CD4-positive, alpha-beta T cell treated with Interleukin-6 for 4 hours (primary cell): ENCODE results near the gene DRC1.

ENCODE experiments used
- DNase-seq: peaks from one replicate; pipeline ENCODE4 v3.0.0-alpha.2; 2020; ENCODE audit warnings: mixed read lengths

DRC1 gene

DNA sequence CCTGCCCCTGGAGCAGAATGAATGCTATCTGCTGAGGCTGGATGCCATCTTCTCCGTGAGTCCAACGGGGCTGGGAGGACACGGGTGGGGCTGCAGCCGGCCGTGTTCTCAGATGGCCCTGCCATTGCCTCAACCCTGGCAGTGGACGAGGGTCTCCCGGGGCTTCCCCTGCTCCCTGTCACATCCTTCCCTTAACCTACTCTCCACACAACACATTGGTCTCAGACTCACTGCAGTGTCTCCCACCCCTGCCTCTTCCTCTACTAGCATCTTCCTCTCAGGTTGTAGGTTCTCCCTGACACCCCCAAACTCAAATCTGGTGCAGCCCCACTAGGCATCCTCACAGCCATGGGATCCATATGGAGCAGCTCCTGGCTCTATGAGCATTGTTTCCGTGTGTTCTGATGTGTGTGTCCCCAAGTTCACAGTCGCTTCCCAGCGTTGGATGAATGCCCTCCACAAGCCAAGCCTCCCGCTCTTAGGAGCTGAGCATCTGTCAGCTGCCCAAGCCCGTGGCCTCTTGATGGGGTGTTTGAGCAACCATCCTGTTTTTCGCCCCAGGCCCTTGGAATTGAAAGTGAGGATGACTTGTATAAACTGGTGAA, 48.4 kb downstream of the DRC1 start:
- no peak for DNase-seq

DNA sequence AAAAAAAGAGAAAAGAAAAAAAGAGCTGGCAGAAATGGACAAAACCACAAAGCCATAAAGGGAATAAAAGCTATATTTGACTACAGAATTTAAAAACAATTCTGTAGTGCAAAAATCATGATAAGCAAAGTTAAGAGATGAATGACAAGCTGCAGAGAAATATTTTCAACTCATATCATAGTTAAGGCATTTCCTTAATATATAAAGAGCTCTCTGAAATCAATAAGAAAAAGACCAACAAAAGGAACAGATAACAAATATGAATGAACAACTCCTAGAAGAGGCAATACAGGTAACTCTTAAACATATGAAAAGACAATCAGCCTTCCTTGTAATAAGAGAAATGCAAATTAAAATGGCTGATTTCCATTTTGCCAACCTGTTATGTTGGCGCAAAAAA, 50.0 kb downstream of the DRC1 start:
- DNase-seq = no peak

DNA sequence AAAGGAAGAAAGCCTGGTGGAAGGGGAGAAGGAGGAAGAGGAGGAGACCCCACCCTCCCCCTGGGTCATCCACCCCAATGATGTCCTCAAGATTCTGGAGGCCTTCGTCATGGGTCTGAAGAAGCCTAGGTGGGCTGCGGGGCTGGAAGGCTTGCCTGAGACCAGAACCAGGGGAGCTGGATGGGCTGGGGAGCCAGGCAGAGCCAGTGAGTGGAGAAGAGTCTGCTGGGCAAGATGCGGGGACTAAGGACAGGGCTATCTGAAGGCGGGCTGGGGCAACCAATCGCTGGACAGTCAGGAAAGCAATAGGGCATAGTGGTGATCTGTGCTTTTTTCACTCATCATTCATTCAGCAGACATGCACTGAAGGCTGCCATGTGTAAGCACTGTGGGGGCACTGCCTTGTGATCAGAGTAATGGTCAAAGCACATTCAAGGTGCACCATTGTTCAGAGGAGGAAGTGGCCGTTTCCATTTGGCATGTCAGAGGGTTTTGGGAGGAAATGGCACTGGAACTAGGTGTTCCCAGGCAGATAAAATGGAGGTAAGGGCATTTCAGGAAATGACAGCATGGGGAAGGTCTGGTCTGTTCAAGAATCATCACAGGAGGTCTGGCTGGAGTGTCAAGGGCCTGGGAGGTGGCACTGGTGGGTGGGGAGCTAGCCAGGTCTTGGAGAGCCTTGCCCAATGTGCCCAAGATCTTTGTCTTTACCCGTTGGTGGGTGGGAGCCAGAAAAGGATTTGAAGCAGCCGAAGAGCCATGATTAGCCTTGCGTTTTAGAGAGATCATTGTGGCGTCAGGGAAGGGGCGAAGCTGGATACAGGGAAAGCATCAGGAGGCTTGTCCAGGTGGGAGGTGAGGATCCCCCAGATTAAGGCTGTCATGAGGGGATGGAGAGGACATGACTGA, 52.0 kb downstream of the DRC1 start:
- no peak for DNase-seq

DNA sequence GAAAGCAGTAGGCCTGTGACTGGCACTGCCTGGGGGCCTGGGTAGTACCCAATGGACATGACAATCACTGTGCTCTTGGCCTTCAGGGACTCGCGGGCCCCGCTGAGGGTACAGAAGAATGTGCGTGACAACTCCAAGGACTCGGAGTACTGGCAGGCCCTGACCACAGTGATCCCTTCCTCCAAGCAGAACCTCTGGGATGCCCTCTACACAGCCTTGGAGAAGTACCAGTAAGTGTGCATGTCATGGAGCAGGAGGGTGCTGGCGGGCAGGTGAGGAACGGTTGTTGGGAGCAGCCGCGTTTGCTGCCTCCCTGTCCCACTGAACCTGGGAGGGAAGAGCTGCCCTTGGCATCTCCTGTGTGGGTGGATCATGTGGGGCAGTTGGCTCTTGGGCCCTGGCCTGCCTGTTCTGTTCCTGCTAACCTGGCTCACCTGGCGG, 52.9 kb downstream of the DRC1 start:
- no peak for DNase-seq

DNA sequence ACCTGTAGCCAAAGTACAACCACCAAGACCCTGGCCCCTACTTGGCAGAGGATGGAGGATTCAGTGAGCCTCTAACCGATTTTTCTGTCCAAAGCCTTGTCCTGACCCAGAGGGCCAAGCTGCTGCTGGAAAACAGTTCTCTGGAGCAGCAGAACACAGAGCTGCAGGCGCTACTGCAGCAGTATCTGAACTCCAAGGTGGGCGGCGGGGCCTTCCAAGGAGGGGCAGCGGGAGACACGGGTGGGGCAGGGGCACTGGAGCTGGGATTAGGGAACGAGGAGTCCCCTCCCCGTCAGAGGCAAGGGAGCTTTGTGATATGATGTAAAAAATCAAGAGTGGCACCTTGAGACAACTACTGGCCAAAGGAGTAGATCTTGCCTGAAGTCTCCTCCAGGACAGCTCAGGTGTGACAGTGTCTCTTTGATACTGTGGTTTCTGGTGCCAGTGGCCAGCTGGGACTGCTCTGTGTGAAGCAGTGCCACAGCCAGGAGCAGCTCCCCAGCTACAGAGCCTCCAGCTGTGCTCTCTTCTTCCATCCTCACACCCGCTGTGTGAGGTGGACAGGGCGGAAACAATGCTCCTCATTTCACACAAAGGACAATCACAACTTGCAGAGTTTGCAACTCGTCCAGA, 53.4 kb downstream of the DRC1 start:
- no peak for DNase-seq

DNA sequence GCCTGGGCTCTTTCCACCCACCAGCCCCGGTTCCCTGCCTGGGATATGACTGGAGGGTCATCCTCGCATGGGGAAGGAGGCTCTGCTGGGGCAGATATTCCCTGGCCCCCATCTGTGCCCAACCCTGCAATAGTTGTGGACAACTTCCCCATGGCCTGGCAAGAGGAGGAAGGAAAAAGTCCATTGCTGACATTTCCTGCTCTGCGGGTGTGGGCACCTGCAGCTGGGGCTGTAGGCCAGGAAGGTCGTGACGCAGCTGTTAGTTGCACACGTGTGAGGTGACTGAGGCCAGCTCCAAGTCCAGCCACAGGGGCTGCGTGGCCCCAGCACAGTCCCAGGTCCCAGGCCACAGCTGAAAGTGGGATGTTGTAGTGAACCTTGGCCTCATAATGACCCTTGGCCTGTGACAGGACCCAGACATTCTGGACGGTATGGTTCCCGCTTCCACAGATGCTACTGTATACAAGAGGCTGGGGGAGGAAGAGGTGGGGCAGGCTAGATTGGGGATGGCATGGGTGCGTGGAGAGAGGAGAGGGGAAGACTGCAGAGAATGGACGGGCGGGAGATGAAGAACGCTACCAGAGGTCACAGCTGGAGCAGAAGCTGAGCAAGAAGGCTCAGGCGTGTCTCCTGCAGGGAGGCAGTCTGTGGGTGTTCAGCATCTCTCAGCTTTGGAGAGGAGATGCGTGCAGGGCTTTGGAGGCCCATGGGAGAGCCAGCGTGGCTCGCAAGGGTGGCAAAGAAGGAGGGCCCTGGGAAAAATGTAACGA, 54.1 kb downstream of the DRC1 start:
- DNase-seq = no peak

DNA sequence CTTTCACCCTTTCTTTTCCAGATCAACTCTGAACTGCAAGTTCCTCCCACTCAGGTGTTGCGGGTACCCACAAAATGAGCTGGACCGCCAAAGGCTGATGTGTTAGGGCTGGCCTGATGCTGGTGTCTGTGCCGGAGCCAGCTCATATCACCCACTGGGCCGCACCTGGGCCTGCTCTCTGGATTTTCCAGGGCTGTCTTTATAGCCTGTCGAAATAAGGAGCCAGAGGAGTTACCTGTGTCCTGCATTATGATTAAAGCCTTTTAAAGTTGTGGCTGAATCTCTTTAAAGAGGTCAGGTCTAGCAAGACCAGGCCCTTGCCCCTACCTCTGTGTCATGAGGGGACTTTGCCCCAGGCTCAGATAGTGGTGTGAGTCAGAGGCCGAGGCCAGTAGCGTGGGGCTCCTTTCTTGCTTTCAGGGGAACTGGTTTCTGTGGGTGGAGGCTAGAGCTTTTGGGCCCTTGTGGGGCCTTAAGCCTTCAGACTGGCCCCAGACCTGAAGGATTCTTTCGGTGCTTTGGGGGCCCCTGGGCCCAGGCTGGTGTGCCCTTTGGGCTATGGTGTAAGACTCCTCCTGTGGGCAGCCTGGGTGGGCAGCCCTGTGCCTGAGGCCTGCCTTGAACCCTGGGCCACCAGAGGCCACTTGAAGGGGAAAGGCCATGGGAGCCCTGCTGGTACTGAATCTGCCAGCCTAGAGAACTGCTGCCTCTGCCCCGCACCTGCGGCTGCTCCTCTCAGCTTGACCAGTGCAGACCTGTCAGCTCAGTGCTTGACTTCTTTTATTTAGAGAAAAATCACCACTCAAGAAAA, 54.9 kb downstream of the DRC1 start:
- DNase-seq = no peak

DNA sequence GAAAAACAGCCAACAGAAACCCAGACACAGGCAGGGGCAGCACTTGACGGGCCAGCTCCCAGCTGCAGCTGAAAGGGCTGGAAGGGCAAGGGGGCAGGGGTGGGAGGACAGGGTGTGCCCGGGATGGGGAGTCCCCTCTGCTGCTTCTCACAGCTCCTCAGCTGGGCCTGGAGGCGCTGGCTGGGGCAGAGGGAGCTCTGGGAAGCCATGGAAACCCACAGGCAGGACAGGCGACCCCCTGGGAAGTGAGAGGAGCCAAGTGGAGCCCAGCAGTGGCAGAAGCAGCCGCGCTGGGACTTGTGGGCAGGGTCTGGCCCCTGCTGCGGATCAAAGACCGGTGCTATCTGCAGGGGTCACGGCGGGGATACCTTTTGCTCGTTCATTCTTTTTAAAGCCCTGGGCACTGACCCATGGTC, 55.5 kb downstream of the DRC1 start:
- no peak for DNase-seq

DNA sequence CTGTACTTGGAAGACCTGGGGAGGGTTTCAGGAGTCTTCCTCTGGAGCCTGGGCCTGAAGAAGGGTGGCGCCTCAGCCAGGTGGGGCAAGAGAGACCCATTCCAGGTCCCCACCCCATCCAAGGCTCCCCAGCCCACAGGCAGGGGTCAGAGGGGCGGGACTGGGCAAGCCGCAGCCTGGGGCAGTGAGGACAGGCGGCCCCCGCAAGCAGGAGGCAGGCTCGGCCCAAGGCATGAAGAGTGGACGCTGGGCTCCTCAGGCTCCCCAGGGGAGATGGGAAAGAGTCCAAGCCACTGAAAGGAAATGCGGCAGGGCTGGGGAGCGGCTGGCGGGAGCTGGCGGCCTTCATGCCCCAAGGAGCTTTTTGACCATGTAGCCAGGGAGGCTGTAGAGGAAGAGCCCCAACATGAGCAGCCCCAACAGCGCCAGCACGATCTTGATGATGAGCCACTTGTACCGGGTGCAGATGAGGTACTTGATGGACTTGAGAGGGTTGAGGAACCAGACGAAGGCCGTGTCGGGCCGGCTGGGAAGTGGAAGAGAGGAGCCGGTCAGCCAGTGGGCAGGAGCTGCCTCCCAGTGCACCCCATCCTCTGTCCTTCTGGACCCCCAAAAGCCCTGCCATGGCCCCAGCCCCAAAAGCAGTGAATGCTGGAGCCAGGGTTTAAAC, 56.1 kb downstream of the DRC1 start:
- no peak for DNase-seq

DNA sequence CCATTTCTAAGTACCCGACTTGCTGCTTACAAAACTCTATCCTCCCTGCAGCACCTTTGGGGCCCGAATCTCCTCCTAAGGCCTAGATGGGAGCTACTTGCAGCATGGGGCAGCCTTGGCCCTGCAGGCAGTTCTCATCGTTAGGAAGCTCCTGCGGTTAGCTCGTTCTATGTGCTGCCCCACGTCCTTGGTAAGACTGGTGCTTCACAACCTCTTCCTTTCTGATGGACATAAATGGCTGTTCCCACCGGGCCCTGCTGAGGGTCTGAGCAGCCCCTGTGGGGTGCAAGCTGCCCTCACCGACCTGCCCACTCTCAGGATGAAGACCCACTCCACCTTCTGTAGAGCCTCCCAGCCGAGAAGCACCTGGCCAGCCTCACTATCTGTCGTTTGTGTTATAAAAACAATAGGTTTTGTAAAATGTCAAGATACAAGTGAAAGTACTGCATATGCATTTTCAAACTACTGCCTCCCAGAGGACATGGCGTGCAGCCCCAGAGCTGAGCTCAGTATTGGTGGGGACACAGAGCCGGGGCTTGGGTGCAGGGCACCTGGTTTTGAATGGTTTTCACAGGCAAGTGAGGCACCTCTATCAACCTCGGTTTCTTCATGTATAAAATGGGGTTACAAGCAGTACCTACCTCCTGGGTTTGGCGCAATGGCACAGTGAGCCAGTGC, 56.8 kb downstream of the DRC1 start:
- no peak for DNase-seq

DNA sequence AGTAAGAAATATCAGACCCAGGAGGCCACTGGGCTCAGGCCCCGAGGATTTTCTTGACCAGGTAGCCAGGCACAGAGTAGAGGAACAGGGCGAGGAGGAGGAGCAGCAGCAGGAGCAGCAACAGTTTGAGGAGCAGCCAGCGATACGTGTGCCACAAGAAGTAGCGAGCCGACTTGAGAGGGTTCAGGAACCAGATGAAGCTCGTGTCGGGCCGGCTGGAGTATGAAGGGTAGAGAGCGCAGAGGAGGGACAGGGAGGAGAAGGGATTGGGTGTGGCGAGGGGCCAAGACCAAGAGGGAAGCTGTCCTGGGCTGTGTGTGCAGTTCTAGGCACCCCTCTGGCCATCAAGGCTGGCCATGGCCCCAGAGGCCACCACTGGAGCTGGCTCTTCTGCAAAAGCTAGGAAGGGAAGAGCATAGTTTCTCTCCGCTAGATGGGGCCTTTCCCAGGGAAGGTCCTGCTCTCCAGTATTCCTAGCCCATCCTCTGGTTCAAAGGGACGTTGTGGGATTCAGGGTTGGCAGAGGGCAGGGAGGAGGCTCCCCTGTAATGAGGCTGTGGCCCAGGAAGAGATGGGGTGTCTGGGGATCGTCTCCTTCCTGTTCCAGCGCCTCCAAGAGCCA, 58.4 kb downstream of the DRC1 start:
- no peak for DNase-seq

DNA sequence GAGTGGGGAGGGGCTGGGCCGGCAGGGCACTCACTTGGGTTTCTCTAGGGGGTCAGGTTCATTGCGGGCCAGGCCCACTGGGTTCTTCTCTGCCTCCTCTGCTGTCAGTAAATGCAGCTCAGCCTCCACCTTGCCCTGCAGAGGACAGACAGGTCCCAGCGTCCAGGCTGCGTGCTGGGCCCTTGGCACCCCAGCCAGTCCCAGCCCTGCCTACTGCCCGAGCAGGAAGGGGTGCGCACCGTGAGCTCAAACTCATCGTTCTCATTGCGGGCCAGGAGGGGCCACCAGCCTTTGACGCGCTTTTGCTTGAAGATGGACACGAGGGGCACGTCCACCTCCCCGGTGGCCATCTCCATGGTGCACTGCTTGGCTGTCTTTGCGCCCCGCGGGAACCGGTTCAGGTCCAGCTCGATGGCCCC, 58.9 kb downstream of the DRC1 start:
- DNase-seq = no peak

DNA sequence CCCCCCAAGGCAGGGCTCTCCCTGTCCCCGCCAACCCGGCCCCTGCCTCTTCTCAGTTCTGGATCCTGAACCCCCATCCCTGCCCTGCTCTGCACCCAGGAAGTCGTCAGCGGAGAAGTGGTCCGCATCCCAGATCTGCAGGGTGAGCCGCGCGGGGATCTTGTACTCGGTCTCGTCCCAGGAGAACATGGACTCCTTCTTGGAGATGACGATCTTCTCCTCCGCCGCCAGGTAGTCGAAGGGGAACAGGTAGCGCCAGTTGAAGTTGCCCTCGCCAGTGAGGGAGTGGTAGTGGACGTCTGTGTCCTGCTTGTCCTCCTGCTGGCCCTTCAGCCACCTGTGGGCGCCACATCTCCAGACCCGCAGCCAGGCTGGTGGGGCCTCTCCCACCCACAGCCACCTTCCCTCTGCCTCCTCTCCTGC, 59.9 kb downstream of the DRC1 start:
- DNase-seq = no peak

DNA sequence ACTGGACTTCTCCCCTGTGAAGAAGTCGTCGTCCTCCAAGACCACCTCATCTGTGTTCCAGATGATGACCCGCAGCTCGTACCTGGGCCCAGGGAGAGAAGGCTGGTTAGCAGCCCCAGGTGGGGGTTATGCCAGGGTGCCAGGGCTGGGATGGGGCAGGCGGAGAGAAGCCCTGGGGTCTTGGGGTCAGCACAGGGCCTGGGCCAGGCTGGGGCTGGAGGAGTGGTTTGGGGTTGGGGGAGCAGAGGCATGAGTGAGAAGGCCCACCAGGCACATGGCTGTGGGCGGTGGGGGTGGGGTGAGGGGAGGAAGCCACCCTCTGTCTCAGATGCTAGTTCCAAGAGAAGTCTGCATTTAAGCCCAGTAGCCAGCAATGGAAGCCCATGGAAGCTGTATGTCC, 60.4 kb downstream of the DRC1 start:
- DNase-seq = no peak

DNA sequence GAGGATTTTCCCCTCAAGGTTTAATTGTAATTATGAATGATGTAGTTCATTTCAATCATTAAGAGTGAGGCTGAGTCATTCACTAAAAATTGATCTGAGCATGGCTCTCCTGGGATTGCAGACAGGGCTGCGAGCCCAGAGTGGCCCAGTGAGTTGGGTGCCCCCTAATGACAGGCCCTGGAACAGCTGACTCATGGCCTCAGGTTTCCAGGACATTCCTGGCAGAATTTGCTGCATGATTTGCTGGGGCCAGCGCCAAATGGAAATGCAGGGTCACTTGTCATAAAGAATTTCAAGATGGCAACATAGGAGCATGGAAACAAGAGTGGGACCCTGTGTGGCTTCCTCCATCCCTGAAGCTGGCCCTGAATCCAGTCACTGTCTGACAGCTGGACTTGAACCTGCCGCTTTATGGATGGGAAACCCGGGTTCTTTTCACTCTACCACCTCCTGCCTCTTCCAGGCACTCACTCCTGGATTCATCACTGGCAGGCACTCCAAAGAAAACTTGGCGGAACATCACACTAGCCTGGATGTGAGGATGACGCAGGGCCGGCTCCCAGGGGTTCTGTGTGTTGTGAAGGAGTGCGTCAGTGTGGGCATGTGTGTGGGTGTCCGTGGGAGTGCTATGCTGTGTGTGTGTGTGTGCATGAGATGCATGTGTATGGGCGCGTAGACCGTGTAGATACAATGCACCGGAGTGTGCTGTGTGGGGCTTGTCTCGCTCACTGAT, 61.0 kb downstream of the DRC1 start:
- no peak for DNase-seq

DNA sequence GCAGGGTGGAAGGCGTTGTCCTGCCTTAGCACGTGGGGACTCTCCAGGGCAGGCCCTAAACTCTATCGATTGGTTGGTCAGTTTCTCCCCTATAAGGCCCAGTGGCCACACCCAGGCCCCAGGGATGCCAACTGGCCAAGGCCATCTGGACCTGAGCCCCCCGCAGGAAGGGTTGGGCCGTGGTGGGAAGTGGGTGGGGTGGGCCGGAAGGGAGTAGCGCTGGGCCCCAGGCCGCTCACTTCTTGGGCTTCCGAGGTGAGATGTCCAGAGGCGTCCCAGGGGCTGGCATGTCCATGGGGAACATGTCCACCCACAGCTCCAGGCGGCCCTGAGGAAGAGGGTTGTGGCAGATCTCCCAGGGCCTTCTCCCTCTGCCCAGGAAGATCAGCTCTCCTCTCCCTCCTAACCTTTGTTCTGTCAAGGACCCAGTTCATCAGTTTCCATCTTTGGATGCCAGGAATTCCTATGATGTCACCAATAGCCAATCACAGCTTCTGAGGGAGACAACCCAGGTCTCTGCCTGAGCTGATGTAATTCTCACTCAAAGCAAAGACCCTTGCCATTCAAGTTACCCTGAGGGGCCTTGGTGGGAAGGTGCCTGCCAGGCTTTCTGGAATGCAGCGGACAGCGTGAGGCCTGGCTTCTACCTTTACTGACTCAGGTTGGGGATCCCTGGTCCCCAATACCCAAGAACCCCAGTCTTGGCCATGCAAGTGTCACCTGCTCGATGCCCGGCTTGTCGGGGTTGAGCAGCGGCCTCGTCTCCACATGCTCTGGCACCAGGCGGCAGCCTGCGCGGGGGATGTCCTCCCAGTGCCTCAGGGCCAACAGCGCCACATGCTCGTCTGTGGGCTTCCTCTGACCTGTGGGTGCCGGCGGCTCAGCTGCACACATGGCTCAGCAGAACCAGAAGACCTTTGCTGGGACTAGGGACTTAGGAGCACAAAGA, 61.8 kb downstream of the DRC1 start:
- no peak for DNase-seq

DNA sequence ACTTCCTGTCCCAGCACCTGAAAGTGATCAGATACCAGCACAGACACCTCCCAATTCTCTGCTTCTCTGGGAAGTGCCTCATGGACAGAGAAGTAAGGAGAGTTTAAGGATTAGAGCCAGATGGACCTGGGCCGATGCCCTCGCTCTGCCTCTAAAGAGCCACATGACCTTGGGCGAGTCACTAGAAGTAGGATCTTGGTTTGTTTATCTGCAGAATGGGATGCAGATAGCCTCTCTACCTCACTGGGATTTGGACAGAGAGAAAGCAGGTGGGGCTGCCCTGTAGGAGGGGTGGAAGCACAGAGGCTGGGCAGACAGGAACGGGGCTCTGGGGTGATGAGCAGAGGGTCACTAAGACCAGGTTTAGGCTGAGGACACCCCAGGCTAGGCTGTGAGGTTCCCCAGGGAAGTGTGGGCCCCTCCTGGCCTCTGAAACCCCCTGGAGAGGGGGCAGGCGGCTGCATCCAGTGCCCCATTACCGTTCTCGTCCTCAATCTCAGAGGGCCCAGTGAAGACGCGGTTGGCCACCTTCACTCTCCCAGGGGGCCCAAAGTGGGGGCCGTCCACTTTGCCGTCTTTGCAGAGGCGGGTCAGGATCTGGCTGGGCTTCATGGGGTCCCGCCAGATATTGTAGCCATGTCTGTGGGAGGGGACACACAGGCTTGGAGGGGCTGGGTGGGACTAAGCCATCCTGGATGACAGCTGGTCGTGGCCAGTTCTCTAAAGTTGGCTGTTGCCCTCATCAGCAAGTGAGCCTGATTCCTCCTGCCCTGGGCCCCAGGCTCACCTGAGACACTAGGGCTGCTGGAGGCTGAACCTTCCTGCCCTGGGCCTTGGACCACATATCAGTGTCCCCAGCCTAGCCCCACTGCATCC, 62.9 kb downstream of the DRC1 start:
- DNase-seq = no peak
